Measurements from ENCODE around the gene C1orf105.

DNA sequence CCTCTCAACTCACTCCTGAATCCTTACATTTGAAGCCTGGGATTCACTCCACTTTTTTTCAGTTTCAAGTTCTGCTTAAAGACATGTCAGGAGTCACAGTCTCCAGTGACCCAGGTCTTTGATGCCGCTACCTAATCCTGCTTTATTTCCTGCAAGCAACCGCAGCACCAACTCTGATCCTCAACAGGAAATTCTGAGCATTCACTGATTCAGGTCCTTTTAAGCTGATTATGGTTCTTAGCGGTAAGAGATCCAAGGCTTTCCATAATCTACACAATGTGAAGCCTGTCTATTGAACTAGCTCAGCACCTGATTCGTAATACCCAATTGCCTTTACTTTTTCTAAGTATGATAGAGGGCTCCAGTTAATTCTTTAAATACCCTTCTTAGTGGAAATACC, 67.1 kb downstream of the C1orf105 start:
- TF ChIP-seq, protein P1, sequence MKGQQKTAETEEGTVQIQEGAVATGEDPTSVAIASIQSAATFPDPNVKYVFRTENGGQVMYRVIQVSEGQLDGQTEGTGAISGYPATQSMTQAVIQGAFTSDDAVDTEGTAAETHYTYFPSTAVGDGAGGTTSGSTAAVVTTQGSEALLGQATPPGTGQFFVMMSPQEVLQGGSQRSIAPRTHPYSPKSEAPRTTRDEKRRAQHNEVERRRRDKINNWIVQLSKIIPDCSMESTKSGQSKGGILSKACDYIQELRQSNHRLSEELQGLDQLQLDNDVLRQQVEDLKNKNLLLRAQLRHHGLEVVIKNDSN (CRISPR knock-in tag; IDR thresholded peaks at IDR 0.05) = no peak
- TF ChIP-seq FOXK1 (CRISPR knock-in tag; IDR thresholded peaks at IDR 0.05) = no peak
- TF ChIP-seq, protein P2, sequence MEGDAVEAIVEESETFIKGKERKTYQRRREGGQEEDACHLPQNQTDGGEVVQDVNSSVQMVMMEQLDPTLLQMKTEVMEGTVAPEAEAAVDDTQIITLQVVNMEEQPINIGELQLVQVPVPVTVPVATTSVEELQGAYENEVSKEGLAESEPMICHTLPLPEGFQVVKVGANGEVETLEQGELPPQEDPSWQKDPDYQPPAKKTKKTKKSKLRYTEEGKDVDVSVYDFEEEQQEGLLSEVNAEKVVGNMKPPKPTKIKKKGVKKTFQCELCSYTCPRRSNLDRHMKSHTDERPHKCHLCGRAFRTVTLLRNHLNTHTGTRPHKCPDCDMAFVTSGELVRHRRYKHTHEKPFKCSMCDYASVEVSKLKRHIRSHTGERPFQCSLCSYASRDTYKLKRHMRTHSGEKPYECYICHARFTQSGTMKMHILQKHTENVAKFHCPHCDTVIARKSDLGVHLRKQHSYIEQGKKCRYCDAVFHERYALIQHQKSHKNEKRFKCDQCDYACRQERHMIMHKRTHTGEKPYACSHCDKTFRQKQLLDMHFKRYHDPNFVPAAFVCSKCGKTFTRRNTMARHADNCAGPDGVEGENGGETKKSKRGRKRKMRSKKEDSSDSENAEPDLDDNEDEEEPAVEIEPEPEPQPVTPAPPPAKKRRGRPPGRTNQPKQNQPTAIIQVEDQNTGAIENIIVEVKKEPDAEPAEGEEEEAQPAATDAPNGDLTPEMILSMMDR (IDR thresholded peaks at IDR 0.05) = no peak
- no peak for TF ChIP-seq NR3C1 (CRISPR knock-in tag; conservative IDR thresholded peaks at IDR 0.05; ENCODE audit: low read depth)
- no peak for TF ChIP-seq MAX (CRISPR knock-in tag; IDR thresholded peaks at IDR 0.05)
